ENCODE data around the gene AHNAK. TPM values are rescaled to one million over a fixed set of nuclear protein-coding genes. Genes with fewer than 3 reads are reported as not detected.

Gene AHNAK
- total RNA-seq, 1 donor from 2014 or later: 244 TPM

DNA sequence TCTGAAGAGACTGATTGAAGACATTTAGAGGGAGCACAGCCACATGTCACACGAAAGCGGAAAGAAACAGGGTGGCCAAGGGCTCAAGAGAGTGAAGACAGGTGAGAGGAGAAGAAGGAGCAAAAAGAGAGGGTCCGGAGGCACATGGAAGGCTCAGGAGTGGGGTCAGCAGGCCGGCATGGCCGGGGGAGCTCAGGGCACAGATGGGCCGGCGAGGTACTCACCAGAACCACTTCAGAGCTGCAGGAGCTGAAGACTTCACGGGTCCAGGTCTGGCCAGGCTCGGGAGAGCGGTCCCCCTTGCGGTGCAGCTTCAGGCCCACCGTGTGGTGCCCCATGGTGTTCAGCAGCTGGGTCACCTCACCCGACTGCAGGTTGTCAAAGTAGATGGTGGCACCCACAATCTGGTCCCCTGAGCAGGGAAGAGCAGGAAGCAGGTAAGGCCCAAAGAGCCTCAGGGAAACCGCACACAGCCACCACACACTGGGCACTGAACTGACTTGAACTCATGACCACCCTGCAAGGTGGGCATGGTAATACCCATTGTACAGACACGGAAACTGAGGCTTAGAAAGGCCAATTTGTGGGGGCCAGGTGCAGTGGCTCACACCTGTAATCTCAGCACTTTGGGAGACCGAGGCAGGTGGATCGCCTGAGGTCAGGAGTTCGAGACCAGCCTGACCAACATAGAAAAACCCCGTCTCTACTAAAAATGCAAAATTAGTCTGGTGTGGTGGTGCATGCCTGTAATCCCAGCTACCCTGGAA is 11.6 kb downstream of the AHNAK start:
- no peak for DNase-seq (ENCODE audit: low read depth in 2 of 2)

DNA sequence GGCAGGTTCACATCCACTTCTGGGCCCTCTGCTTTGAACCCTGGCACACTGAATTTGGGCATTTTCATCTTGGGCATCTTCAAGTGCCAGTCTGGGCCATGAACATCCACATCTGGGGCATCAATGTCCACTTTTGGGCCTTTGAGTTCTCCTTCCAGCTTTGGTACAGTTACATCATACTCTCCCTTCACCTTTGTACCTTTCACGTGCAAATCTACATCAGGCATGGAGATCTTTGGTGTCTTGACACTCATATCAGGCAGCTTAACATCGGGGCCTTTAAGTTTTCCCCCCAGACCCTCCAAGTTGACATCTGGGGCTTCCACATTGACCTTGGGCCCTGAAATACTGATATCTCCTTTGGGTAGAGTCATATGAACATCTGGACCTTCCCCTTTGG is 14.5 kb downstream of the AHNAK start:
- no peak for DNase-seq (ENCODE audit: low read depth in 2 of 2)

DNA sequence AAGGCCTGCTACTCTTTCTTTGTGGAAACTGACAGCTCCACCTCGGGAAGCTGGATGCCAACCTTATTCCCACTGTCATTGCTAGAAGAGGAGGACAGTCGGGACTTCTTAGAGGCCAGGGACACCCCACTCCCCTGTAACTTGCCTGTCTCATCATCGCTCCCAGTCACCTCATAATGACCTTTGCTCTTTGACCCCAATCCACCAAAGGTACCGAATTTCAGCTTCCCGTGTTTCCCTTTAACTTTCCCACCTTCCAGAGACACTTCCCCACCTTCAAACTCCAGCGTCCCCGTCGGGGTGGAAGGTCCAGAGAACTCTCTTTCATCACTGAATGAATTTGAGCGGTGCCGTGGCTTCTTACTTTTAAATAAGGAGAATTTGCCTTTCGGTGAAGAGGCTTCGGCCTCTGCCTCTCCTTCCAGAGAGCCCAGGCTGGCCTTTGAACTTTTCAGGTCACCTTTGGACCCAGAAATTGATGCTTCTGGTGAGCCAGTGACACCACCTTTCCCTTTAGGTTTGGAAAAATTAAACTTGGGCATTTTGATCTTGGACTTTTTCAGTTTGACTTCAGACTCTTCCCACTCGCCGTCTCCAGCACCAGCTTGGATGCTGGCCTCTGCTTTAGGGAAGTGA is 29.8 kb downstream of the AHNAK start:
- DNase-seq (ENCODE audit: low read depth in 2 of 2): no peak

DNA sequence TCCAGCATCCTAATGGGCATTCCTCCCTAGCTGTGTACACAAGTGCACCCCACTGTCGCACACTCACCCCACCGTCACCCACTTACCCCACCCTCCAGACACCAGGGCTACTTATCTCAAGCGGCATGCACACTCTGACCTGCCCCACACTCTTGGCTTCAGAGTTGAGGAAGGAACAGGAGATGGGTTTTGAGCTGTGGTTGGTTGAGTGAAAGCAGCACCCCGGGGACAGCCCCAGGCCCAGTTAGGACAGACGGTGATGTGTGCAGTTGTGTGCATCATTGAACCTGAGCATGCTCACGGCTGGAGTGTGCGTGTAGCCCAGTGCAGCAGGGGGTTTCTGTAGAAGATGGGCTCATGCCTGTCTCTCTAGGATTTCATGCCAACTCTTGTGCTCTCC is 32.5 kb downstream of the AHNAK start:
- no peak for DNase-seq (ENCODE audit: low read depth in 2 of 2)

GRCh38 chr11:62513626-62514025 is 33.0 kb downstream of the AHNAK start:
- no peak for DNase-seq (ENCODE audit: low read depth in 2 of 2)

DNA sequence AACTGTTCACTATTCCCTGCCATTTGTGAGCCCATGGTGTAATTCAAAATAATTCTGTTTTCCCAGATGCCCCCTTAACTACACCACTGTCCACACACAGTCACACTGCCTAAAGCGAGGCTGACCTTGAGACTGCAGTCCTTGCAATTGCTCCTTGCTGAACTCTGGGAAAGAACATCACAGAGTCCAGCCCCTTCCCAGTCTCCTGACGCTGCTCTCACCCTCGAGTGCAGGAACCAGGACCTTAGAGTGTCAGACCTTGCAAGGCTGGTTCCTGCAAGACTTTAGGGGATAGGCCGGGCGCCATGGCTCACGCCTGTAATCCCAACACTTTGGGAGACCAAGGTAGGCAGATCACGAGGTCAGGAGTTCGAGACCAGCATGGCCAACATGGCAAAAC is 33.6 kb downstream of the AHNAK start:
- no peak for DNase-seq (ENCODE audit: low read depth in 2 of 2)

DNA sequence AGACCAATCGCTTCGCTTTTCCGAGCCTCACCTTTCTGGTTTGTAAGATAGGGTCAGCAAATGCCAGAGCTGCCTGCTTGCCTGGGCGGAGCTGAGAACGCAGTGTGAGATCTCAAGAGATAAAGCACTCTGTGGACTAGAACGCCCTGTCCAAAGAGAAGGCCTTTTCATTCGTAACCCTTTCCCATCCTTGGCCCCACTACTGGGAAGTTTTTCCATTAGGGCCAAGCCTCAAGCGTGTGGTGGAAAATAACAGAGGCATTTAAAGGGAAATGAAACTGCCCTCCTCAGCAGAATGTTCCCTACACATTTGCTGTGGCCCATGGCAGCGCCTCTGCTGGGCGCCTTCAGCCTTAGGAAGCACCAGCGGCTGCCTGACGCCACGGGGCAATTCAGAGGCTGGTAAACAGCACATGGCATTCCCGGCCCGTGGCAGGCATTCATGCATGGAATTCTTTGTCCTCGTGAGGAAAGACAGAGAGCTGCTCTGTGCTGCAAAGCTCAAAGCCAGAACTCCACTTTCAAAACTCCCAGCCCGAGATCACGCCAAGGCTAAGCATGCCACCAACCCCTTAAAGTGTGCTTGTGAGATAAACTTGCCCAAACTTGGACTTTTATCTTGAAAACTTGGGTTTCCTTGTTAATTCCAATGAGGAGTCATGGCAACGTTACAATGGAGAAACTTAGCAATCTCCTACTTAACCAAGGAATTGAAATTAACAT is 38.1 kb downstream of the AHNAK start:
- peak; percentile 76 to 86 for DNase-seq (ENCODE audit: low read depth in 2 of 2)

GRCh38 chr11:62507125-62507422 is 39.5 kb downstream of the AHNAK start:
- no peak for DNase-seq (ENCODE audit: low read depth in 2 of 2)

GRCh38 chr11:62506413-62507124 is 40.0 kb downstream of the AHNAK start:
- no peak for DNase-seq (ENCODE audit: low read depth in 2 of 2)

GRCh38 chr11:62505440-62506091 is 41.0 kb downstream of the AHNAK start:
- no peak for DNase-seq (ENCODE audit: low read depth in 2 of 2)

- DNase-seq (ENCODE audit: low read depth in 2 of 2): no peak
These were observed 41.6 kb downstream of the AHNAK start for GRCh38 chr11:62505059-62505439.

DNA sequence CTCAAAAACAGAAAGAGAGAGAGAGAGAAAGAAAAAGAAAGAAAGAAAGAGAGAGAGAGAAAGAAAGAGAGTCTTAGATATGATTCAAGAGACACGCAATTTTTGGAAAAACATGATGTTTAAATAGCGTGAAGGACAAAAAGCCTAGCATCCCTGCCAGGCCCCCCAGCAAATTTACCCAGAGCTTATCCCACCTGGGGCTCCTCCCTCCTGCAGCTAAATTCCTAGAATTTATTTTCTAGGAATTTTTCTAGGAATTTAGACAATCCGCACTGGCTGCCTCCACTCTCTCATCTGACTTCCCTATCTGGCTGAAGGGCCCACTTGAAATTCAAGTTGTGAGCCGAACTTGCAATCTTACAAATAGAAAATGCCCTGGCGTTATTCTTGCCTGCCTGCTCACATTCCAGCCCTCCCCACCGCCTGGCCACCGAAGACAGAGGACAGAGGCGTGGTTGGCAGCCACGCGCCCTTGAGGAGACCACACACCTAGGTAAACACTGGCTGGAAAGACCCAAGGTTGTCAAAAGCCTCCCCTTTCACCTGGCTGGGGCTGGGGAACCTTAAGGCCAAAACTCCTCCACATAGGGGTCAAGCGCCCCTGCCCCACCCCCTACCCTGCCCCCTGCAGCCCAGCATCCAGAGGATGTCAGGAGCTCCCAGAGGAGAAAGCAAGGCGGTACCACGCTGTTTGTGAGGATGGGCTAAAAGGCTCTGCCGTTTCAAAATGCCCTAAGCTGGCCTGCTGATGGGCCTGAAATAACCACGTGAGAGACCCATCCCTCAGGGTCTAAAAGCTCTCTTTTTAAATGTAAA is 42.2 kb downstream of the AHNAK start:
- no peak for DNase-seq (ENCODE audit: low read depth in 2 of 2)

- no peak for DNase-seq (ENCODE audit: low read depth in 2 of 2)
These were observed 44.4 kb downstream of the AHNAK start for GRCh38 chr11:62502030-62502730.

GRCh38 chr11:62501432-62501891 is 45.1 kb downstream of the AHNAK start:
- peak; percentile 57 to 66 for DNase-seq (ENCODE audit: low read depth in 2 of 2)

DNA sequence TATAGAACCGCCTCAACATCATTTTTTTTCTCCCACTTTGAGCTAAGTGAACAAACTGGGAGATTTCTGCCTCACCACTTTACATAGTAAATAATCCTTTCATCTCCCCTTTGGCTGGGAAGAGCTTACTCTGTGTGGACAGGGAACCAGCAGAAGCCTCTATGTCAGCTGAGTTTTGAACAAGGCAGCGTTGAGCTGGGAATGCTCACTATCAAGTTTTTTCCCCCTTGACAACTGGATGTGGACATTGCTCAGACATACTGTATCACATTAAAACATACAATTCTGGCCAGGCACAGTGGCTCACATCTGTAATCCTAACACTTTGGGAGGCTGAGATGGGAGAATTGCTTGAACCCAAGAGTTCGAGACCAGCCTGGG is 46.0 kb downstream of the AHNAK start:
- DNase-seq (ENCODE audit: low read depth in 2 of 2): no peak

- DNase-seq (ENCODE audit: low read depth in 2 of 2): no peak
These were observed 46.5 kb downstream of the AHNAK start for GRCh38 chr11:62499944-62500649.

- peak in 1 of 2 donors; percentile 58 for DNase-seq (ENCODE audit: low read depth in 2 of 2)
These were observed 47.2 kb downstream of the AHNAK start for GRCh38 chr11:62499311-62499943.

- no peak for DNase-seq (ENCODE audit: low read depth in 2 of 2)
These were observed 47.9 kb downstream of the AHNAK start for GRCh38 chr11:62498492-62499286.

Data from dermis microvascular lymphatic vessel endothelial cell (primary cell).